Heart right ventricle (tissue), 16 donors: Measurements from ENCODE around the gene ARHGEF19. TPM values are rescaled to one million over a fixed set of nuclear protein-coding genes. Genes with fewer than 3 reads are reported as not detected.
A peak's percentile ranks its signal among the peaks of the same experiment; 100 is the strongest.

Experiments used
- ATAC-seq, 8 donors: fragments of 200-7000 bp; cut with Tn5 transposase; one replicate each; pipeline ENCODE4 v1.9.1; 2020; ENCODE audit warnings: mild to moderate bottlenecking in 8 of 8, moderate library complexity in 8 of 8, moderate number of reproducible peaks in 1 of 8
- DNase-seq, 2 donors: peaks; one replicate each; pipeline ENCODE4 v3.0.0-alpha.2; 2020
- H3K27ac ChIP-seq, 10 donors: fragments of 200-600 bp; sonication (generic) in 2 of 10; one replicate each; pipeline versions ENCODE4 v1.5.0 to v1.8.0; 2020 to 2022; ENCODE audit warnings: mild to moderate bottlenecking in 3 of 10
- H3K27me3 ChIP-seq, 7 donors: fragments of 200-600 bp; one replicate each; pipeline ENCODE4 v1.8.0; 2021 to 2022; ENCODE audit warnings: mild to moderate bottlenecking in 2 of 7
- H3K36me3 ChIP-seq, 9 donors: fragments of 200-600 bp; sonication (generic) in 1 of 9; one replicate each; pipeline versions ENCODE4 v1.5.0 to v1.8.0; 2020 to 2022; ENCODE audit warnings: mild to moderate bottlenecking in 2 of 9
- H3K4me1 ChIP-seq, 9 donors: fragments of 200-600 bp; sonication (generic) in 1 of 9; one replicate each; pipeline versions ENCODE4 v1.5.0 to v1.8.0; 2020 to 2022; ENCODE audit warnings: mild to moderate bottlenecking in 4 of 9
- H3K4me3 ChIP-seq, 10 donors: fragments of 200-600 bp; sonication (generic) in 2 of 10; one replicate each; pipeline versions ENCODE4 v1.5.0 to v1.8.0; 2020 to 2022; ENCODE audit warnings: mild to moderate bottlenecking in 7 of 10, moderate library complexity in 2 of 10
- H3K9me3 ChIP-seq, 11 donors: fragments of 200-600 bp in 10 of 11; sonication (generic) in 2 of 11; one replicate each; pipeline versions ENCODE4 v1.5.0 to v1.8.0; 2013 to 2022; ENCODE audit warnings: mild to moderate bottlenecking in 2 of 11, control low read depth in 1 of 11, moderate library complexity in 1 of 11
- WGBS, 2 donors: extraction: QIAGEN DNeasy Blood & Tissue Kit; methylation state at CpG; one replicate each; pipeline ENCODE4 v1.1.7; 2013; ENCODE audit warnings: inconsistent platforms in 1 of 2; 5-methylcytosine and 5-hydroxymethylcytosine counted together
- intact Hi-C, 10 donors: fragments of 100-400 bp; cut with DNase I; formaldehyde crosslinking; loops; one replicate each; pipeline versions ENCODE4 v1.11.1 to v1.14.2; 2022
- polyA plus RNA-seq, 2 donors: library from polyadenylated mRNA; stranded (reverse); fragments of 200-250 nt; gene quantifications; one replicate each; pipeline ENCODE4 v1.2.3, GENCODE V29; 2013
- total RNA-seq, 10 donors: library from RNA; stranded (reverse); fragmentation: NEBNext Ultra II Directional in 3 of 10; extraction: Animal tissue kit (Norgen Biotek cat#: 25700) in 3 of 10; gene quantifications; one replicate each; pipeline versions ENCODE4 v1.2.1 to v1.2.4, GENCODE V29; 2021 to 2023
- TF ChIP-seq, protein P1 (sequence below), 9 donors: fragments of 200-600 bp; sonication (generic) in 2 of 9; IDR thresholded peaks; one replicate each; pipeline versions ENCODE4 v1.5.0 to v1.8.0; 2021 to 2022; ENCODE audit warnings: antibody characterized with exemption in 9 of 9, mild to moderate bottlenecking in 5 of 9, moderate library complexity in 1 of 9
- donor health status: Arrhythmogenic right ventricular cardiomyopathy.
- donor health status: ischemic (EF 13 %, LVEDD 7.1; RV severe dilation, severe dysfunction).
- donor health status: healthy with polysubstance abuse.
- donor health status: DM: no; HTN: yes; CAD: no.
- donor health status: DM: no; HTN: no; CAD: no.
- donor health status: ischemic (EF 25% LVEDD 6.9; RV normal size, moderate dysfunction).
- donor health status: ischemic (EF 25% LVEDD 5.7; RV mildly dilated, moderate dysfunction).
- donor health status: healthy.
- donor health status: DM: yes; HTN: yes; CAD: no.
- donor health status: Ischemic cardiomyopathy.
- donor health status: ischemic (EF 35%, LVEDD 5.7; RV mildly dilated, moderate dysfunction).
- donor health status: nonischemic (EF 11% LVEDD 7.7; RV severe dilation, severe dysfunction).
- donor health status: DM: yes; HTN: yes; CAD: no.
- donor health status: PGD.
- donor health status: ischemic (EF 29% LVEDD 5.4; RV normal size, mild dysfunction).
- donor health status: nonischemic (EF 23%, LVEDD 6.1; RV moderate dilation, normal function).

Gene ARHGEF19
- total and polyA plus RNA-seq, 12 donors = 0.49 to 5.4 (median 1.6) TPM

DNA sequence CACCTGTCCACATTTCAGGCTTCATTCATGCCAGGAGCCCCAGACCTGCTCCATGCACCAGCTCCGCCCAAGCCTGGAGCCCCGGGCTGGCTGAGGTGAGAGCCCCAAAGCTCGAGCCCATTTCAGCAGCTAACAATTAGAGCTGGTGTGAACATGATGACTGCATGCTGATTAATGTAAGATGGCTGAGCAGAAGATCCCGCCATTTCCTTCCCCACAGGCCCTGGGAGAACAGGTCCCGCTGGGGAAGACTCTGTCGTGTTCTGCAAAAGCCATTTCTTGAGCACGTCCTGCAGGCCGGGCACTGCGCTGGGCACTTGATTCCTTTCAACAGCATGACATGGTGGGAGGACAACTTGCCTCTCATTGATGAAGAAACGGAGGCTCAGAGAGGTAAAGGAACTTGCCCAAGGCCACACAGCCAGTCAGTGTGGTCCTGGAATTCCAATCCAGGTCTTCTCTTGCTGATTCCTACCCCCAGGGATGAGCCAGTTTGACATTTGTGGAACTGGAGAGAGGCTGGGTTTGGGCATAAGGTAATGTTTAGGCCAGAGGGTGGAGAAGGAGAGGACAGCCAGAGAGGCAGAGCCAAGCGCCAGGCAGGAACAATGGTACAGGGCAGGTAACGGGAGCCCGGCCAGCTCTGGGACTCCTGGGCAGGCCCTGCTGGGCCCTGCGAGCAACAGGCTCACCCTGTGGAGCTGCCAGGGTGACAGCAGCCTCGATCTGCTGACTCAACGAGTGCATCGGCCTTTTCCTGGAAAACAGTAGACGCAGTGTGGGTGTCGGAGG is 28.5 kb downstream of the ARHGEF19 start:
- Histone ChIP-seq H3K36me3 (no peaks in the 10 kb centered on the region), H3K27ac (no peak overlapping the region), H3K4me1 (peaks cover 12 to 42% (median 29%) of the 10 kb centered on the region in 9 donors), H3K27me3 (no peaks in the 10 kb centered on the region), H3K9me3 (no peaks in the 10 kb centered on the region), H3K4me3 (no peak overlapping the region)
- TF ChIP-seq, protein P1, sequence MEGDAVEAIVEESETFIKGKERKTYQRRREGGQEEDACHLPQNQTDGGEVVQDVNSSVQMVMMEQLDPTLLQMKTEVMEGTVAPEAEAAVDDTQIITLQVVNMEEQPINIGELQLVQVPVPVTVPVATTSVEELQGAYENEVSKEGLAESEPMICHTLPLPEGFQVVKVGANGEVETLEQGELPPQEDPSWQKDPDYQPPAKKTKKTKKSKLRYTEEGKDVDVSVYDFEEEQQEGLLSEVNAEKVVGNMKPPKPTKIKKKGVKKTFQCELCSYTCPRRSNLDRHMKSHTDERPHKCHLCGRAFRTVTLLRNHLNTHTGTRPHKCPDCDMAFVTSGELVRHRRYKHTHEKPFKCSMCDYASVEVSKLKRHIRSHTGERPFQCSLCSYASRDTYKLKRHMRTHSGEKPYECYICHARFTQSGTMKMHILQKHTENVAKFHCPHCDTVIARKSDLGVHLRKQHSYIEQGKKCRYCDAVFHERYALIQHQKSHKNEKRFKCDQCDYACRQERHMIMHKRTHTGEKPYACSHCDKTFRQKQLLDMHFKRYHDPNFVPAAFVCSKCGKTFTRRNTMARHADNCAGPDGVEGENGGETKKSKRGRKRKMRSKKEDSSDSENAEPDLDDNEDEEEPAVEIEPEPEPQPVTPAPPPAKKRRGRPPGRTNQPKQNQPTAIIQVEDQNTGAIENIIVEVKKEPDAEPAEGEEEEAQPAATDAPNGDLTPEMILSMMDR (IDR thresholded peaks at IDR 0.05) = no peak
- intact Hi-C loops = loop anchor here in 5 of 10 donors (2.0 to 10.0 kb wide), 4 partner anchors 29 to 179 kb away; partner anchors contain the start of gene SRARP (in 1 of the 5)
- ATAC-seq = no peak
- DNase-seq = no peak
- 85 to 88% methylated on average over 19 of the region's 19 CpGs for WGBS, 2 donors

DNA sequence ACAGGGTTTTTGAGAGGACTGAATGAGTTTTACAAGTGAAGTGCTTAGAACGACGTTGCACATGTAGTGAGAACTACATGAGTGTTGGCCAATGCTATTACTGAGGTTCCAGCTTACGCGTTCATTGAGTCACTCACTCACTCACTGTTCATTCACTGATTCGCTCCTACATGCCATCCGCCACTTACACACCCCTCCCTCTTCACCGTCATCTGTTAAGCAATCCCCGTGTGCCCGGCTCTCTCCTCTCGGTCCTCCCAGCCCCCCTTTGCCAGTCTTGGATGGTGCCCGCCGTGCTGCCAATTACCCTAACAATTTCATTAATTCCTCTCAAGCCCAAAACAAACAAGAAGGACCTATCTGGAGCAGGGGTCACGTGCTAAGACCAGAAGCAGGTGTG is 29.3 kb downstream of the ARHGEF19 start:
- H3K36me3 ChIP-seq = no peaks in the 10 kb centered on the region
- no peaks in the 10 kb centered on the region for H3K27me3 ChIP-seq
- TF ChIP-seq, protein P1 (IDR thresholded peaks at IDR 0.05) = no peak
- WGBS, 2 donors = 80 to 91% methylated on average over 13 of the region's 13 CpGs
- ATAC-seq (peak in 1 of 8 donors; percentile 27), DNase-seq (no peak)
- H3K4me3 ChIP-seq = no peak overlapping the region
- H3K27ac ChIP-seq = peak overlapping the region in 2 of 10 donors; percentile 91 to 93
- H3K4me1 ChIP-seq = peaks cover 12 to 34% (median 24%) of the 10 kb centered on the region in 9 donors
- intact Hi-C loops = loop anchor here in 5 of 10 donors (2.0 to 10.0 kb wide), 4 partner anchors 28 to 178 kb away; partner anchors contain the start of gene SRARP (in 1 of the 5)
- H3K9me3 ChIP-seq = no peaks in the 10 kb centered on the region

DNA sequence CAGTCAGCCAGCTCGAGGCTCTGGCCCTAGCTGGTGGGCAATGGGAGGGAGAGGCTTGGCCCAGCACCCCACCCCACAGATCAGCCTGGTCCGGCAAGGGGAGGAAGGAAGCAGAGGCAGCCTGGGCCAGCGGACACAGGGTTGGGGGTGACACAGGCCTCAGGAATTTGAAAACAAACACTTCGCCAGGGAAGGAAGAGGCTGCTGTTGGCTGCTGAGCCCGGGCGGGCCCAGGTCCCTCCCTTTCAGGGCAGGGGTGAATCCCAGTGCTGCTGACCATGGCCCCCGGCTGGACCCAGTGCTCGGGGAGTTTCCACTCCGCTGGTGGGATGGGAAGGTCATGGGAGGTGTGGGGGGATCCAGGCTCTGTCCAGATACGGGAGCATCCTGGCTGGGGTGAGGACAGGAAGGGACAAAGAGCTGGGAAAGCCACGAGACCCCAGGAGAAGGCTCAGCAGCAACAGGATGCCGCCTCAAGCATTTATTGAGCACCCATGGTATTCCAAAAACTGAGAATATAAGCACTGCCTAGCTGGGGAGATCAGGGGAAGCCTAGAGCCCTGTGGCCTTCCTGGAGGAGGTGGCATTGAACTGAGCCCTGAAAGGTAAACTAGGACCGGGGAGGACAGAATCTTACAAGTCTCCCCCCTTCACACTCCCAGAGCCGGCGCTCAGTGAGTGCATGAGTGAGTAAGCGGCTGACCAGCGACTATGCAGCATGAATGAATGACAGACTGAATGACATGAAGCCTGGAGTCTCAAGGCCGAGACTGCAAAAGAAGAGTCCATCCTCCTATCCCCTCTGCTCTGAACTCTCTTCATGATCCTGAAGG is 30.3 kb downstream of the ARHGEF19 start:
- DNase-seq = peak; percentile 85 to 88
- Histone ChIP-seq H3K4me1 (peaks cover 12 to 36% (median 25%) of the 10 kb centered on the region in 9 donors), H3K4me3 (peak overlapping the region in 1 of 10 donors; percentile 5)

More for the DNA sequence above, 30.3 kb downstream of the ARHGEF19 start:
- peak overlapping the region; percentile 75 to 97 (median 92) for H3K27ac ChIP-seq
- H3K27me3 ChIP-seq = no peaks in the 10 kb centered on the region
- intact Hi-C loops = loop anchor here in 6 of 10 donors (2.0 to 10.0 kb wide), 5 partner anchors 27 to 177 kb away; partner anchors contain the start of gene SRARP (in 1 of the 6)
- H3K9me3 ChIP-seq = no peaks in the 10 kb centered on the region
- ATAC-seq = peak; percentile 91 to 97 (median 96)
- no peaks in the 10 kb centered on the region for H3K36me3 ChIP-seq
- TF ChIP-seq, protein P1 (IDR thresholded peaks at IDR 0.05) = no peak
- 44 to 48% methylated on average over 18 of the region's 18 CpGs for WGBS, 2 donors
